ENCODE data around the gene MILR1.

The MILR1 gene

GRCh38 chr17:64496786-64497564, 48.1 kb downstream of the MILR1 start, which contains the start of gene POLG2:
Gene POLG2 (minus strand): TSS chr17:64497054. CDS start chr17:64496968, 86 bp downstream.
- DNase-seq (ENCODE audit: low spot score) = peak; percentile 89
- in situ Hi-C loops (cut with MboI; ENCODE audit: low pct_unique_long_range_greater_than_20kb, low sequenced_read_pairs, unreplicated experiment) = no loop called here
- TF ChIP-seq, protein P1, sequence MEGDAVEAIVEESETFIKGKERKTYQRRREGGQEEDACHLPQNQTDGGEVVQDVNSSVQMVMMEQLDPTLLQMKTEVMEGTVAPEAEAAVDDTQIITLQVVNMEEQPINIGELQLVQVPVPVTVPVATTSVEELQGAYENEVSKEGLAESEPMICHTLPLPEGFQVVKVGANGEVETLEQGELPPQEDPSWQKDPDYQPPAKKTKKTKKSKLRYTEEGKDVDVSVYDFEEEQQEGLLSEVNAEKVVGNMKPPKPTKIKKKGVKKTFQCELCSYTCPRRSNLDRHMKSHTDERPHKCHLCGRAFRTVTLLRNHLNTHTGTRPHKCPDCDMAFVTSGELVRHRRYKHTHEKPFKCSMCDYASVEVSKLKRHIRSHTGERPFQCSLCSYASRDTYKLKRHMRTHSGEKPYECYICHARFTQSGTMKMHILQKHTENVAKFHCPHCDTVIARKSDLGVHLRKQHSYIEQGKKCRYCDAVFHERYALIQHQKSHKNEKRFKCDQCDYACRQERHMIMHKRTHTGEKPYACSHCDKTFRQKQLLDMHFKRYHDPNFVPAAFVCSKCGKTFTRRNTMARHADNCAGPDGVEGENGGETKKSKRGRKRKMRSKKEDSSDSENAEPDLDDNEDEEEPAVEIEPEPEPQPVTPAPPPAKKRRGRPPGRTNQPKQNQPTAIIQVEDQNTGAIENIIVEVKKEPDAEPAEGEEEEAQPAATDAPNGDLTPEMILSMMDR (IDR thresholded peaks at IDR 0.05; ENCODE audit: extremely low read depth, insufficient read depth, missing control alignments) = peak; percentile 54

DNA sequence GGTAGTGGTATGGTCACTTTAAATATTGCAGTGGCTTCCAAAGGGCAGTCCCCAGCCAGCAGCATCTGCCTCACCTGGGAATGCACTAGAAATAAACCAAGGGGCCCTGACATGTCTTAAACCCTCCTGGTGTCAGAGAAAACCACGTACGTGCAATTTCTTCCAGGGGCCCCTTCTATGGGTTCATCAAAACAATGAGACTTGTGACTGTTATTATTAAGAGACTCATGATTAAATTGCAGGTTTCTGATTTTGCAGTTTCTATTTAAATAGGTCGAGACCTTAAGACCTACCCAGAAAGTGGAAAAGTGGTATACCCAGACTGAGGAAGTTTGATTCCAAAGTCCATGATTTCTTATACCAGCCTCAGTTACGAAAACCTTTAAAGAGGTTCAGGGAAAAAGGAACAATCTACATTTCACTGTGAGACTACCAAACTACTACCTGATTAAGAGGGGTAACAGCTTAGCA, 48.7 kb downstream of the MILR1 start:
- TF ChIP-seq, protein P1 (IDR thresholded peaks at IDR 0.05; ENCODE audit: extremely low read depth, insufficient read depth, missing control alignments) = no peak
- in situ Hi-C loops (cut with MboI; ENCODE audit: low pct_unique_long_range_greater_than_20kb, low sequenced_read_pairs, unreplicated experiment) = no loop called here
- no peak for DNase-seq (ENCODE audit: low spot score)

- in situ Hi-C loops (cut with MboI; ENCODE audit: low pct_unique_long_range_greater_than_20kb, low sequenced_read_pairs, unreplicated experiment) = no loop called here
Observed at GRCh38 chr17:64498308-64499203, 49.6 kb downstream of the MILR1 start.

GRCh38 chr17:64499805-64500486, 51.0 kb downstream of the MILR1 start:
- TF ChIP-seq, protein P1 (IDR thresholded peaks at IDR 0.05; ENCODE audit: extremely low read depth, insufficient read depth, missing control alignments) = no peak
- in situ Hi-C loops (cut with MboI; ENCODE audit: low pct_unique_long_range_greater_than_20kb, low sequenced_read_pairs, unreplicated experiment) = no loop called here
- DNase-seq (ENCODE audit: low spot score) = no peak

More at GRCh38 chr17:64498308-64499203, 49.6 kb downstream of the MILR1 start:
- DNase-seq (ENCODE audit: low spot score) = no peak
- TF ChIP-seq, protein P1 (IDR thresholded peaks at IDR 0.05; ENCODE audit: extremely low read depth, insufficient read depth, missing control alignments) = no peak

GRCh38 chr17:64500487-64500859, 51.6 kb downstream of the MILR1 start:
- TF ChIP-seq, protein P1 (IDR thresholded peaks at IDR 0.05; ENCODE audit: extremely low read depth, insufficient read depth, missing control alignments) = no peak
- no peak for DNase-seq (ENCODE audit: low spot score)
- in situ Hi-C loops (cut with MboI; ENCODE audit: low pct_unique_long_range_greater_than_20kb, low sequenced_read_pairs, unreplicated experiment) = no loop called here

Measured in GM13977 (cell line).